Panc1 (cell line): Measurements from ENCODE around the gene PAWR. TPM values are rescaled to one million over a fixed set of nuclear protein-coding genes. Genes with fewer than 3 reads are reported as not detected.

ENCODE experiments used
- ATAC-seq: fragments of 200-7000 bp; cut with Tn5 transposase; 2 replicates; pipeline ENCODE4 v1.9.1; 2020; ENCODE audit warnings: mild to moderate bottlenecking, moderate library complexity
- BruUV-seq: library from RNA; stranded (reverse); fragments of 400-500 nt; replicated peaks from 2 replicates; lab custom pipeline; 2021; lab: Mats Ljungman, UMichigan
- CTCF ChIA-PET: fragments of 300-600 bp; sonication (Branson Sonifier 250); formaldehyde crosslinking; loops from one replicate; lab custom pipeline; 2022; ENCODE audit warnings: antibody characterized with exemption; lab: Charles Lee
- POLR2A ChIA-PET: fragments of 300-600 bp; sonication (Branson Sonifier 250); formaldehyde crosslinking; loops from one replicate; lab custom pipeline; 2022; ENCODE audit warnings: antibody characterized with exemption; lab: Charles Lee
- DNase-seq: peaks from one replicate; pipeline ENCODE4 v3.0.0-alpha.2; 2010; ENCODE audit warnings: low read depth, low spot score
- H3K27ac ChIP-seq: 2 replicates; pipeline ENCODE4 v1.5.1; 2011; ENCODE audit warnings: mild to moderate bottlenecking, low read length, inconsistent platforms
- H3K27me3 ChIP-seq: fragments of 200-500 bp; sonication (Bioruptor generic); 2 replicates; pipeline ENCODE4 v1.6.0; 2014; ENCODE audit warnings: low read length, inconsistent platforms; ENCODE audit not compliant: control insufficient read depth, insufficient read depth
- H3K36me3 ChIP-seq: fragments of 200-500 bp; sonication (Bioruptor generic); 2 replicates; pipeline ENCODE4 v1.5.1; 2014; ENCODE audit warnings: inconsistent platforms, mild to moderate bottlenecking, low read length, moderate library complexity; ENCODE audit not compliant: control insufficient read depth, insufficient read depth
- H3K4me1 ChIP-seq: 2 replicates; pipeline ENCODE4 v1.5.1; 2011; ENCODE audit warnings: inconsistent platforms, mild to moderate bottlenecking, low read length, moderate library complexity; ENCODE audit not compliant: control insufficient read depth, insufficient read depth
- H3K4me3 ChIP-seq, 2 experiments: 2 replicates each; pipeline ENCODE4 v1.5.1; 2011 to 2012; ENCODE audit warnings: low read depth in 2 of 2, low read length in 2 of 2, mild to moderate bottlenecking in 2 of 2, inconsistent platforms in 1 of 2, moderate library complexity in 1 of 2
- H3K9me3 ChIP-seq: fragments of 200-500 bp; sonication (Bioruptor generic); 2 replicates; pipeline ENCODE4 v1.5.1; 2014; ENCODE audit warnings: low read depth, mild to moderate bottlenecking, inconsistent platforms, low read length, moderate library complexity; ENCODE audit not compliant: control insufficient read depth, insufficient read depth
- POLR2AphosphoS5 ChIP-seq: IDR thresholded peaks from 2 replicates; pipeline ENCODE4 v1.6.1; 2012; ENCODE audit warnings: mild to moderate bottlenecking, low read depth, low read length, moderate library complexity
- SIN3A ChIP-seq: IDR thresholded peaks from 2 replicates; pipeline ENCODE4 v1.6.1; 2012; ENCODE audit warnings: low read depth, mild to moderate bottlenecking, low read length, moderate library complexity, borderline replicate concordance; ENCODE audit not compliant: insufficient read depth
- TCF7L2 ChIP-seq: IDR thresholded peaks from 2 replicates; pipeline ENCODE4 v1.6.1; 2011; ENCODE audit warnings: mild to moderate bottlenecking, low read depth, low read length, inconsistent platforms
- in situ Hi-C: cut with HindIII; loops from 2 replicates; pipeline ENCODE4 v1.10.0; 2016; ENCODE audit warnings: low sequenced_read_pairs, low pct_unique_long_range_greater_than_20kb
- intact Hi-C: fragments of 100-400 bp; cut with micrococcal nuclease; formaldehyde crosslinking; loops from one replicate; pipeline ENCODE4 v1.10.0; 2022; ENCODE audit not compliant: unreplicated experiment
- total RNA-seq: library from RNA; stranded (reverse); gene quantifications from one replicate; pipeline ENCODE4 v1.2.1, GENCODE V29; 2021; ENCODE audit not compliant: unreplicated experiment
- TF ChIP-seq, protein P1 (sequence below): fragments of 450-650 bp; IDR thresholded peaks from 2 replicates; pipeline ENCODE4 v1.5.1; 2017; ENCODE audit warnings: mild to moderate bottlenecking
- TF ChIP-seq, protein P2 (sequence below), 2 experiments: IDR thresholded peaks; 2 replicates each; pipeline ENCODE4 v1.6.1; 2011 to 2012; ENCODE audit warnings: low read depth in 2 of 2, control low read depth in 1 of 2, low read length in 1 of 2, mild to moderate bottlenecking in 1 of 2, moderate library complexity in 1 of 2; ENCODE audit not compliant: insufficient read depth in 1 of 2

Gene PAWR
- total RNA-seq, 1 experiment from 2014 or later = 142 TPM

DNA sequence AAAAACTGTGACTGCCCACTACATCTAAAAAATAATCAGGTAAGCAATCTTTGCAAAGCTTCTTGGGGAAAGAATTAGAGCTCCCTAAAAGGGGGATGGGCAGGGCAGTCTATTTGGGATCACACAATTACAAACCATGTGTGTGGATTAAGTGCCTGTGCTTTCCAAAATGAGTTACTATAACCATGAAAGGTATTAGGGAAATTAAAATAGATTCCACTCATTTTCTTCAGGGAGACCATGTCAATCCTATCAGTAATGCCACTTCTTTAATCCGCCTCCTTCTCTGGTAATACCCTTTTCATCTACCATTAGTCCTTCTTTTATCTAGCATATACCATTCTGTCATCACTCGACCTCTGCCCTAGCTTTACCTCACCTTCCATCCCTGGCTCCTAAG, 53.7 kb downstream of the PAWR start:
- Histone ChIP-seq H3K9me3 (no peaks in the 10 kb centered on the region), H3K4me3 (no peak overlapping the region), H3K27ac (no peak overlapping the region), H3K36me3 (no peaks in the 10 kb centered on the region; the same call in 1 of the 2 replicates), H3K4me1 (peaks cover 43% of the 10 kb centered on the region; the same call in 1 of the 2 replicates), H3K27me3 (no peaks in the 10 kb centered on the region)
- BruUV-seq = no TSS peak
- ChIA-PET CTCF (no interaction called here), POLR2A (no interaction called here)
- ATAC-seq (no peak), DNase-seq (no peak)
- intact Hi-C loops (no loop called here), in situ Hi-C loops (no loop called here)
- TF ChIP-seq SIN3A (no peak), TCF7L2 (no peak), POLR2AphosphoS5 (no peak)
- TF ChIP-seq, protein P1, sequence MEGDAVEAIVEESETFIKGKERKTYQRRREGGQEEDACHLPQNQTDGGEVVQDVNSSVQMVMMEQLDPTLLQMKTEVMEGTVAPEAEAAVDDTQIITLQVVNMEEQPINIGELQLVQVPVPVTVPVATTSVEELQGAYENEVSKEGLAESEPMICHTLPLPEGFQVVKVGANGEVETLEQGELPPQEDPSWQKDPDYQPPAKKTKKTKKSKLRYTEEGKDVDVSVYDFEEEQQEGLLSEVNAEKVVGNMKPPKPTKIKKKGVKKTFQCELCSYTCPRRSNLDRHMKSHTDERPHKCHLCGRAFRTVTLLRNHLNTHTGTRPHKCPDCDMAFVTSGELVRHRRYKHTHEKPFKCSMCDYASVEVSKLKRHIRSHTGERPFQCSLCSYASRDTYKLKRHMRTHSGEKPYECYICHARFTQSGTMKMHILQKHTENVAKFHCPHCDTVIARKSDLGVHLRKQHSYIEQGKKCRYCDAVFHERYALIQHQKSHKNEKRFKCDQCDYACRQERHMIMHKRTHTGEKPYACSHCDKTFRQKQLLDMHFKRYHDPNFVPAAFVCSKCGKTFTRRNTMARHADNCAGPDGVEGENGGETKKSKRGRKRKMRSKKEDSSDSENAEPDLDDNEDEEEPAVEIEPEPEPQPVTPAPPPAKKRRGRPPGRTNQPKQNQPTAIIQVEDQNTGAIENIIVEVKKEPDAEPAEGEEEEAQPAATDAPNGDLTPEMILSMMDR = no peak
- TF ChIP-seq, protein P2, sequence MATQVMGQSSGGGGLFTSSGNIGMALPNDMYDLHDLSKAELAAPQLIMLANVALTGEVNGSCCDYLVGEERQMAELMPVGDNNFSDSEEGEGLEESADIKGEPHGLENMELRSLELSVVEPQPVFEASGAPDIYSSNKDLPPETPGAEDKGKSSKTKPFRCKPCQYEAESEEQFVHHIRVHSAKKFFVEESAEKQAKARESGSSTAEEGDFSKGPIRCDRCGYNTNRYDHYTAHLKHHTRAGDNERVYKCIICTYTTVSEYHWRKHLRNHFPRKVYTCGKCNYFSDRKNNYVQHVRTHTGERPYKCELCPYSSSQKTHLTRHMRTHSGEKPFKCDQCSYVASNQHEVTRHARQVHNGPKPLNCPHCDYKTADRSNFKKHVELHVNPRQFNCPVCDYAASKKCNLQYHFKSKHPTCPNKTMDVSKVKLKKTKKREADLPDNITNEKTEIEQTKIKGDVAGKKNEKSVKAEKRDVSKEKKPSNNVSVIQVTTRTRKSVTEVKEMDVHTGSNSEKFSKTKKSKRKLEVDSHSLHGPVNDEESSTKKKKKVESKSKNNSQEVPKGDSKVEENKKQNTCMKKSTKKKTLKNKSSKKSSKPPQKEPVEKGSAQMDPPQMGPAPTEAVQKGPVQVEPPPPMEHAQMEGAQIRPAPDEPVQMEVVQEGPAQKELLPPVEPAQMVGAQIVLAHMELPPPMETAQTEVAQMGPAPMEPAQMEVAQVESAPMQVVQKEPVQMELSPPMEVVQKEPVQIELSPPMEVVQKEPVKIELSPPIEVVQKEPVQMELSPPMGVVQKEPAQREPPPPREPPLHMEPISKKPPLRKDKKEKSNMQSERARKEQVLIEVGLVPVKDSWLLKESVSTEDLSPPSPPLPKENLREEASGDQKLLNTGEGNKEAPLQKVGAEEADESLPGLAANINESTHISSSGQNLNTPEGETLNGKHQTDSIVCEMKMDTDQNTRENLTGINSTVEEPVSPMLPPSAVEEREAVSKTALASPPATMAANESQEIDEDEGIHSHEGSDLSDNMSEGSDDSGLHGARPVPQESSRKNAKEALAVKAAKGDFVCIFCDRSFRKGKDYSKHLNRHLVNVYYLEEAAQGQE (IDR thresholded peaks at IDR 0.05; ENCODE audit: insufficient read depth in 1 of 2, low read depth in 2 of 2, low read length in 1 of 2) = no peak

DNA sequence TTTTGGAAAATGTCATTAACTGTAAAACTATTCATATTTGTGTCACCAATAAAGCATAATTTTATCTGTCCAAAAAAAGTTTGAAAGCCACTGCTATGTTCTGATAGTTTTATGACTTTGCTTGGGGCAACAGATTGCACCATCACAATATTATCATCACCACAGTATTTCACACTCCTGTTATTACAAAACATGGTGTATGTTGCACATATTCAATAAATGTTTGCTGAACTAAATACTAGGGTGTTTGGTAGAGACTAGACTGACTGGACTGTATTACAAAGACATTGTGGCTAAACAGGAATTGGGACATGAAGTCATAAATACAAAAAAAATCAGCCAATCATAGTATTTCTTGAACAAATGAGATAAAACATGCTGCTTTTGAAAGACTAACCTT, 55.1 kb downstream of the PAWR start:
- peaks cover 43% of the 10 kb centered on the region; the same call in 1 of the 2 replicates for H3K4me1 ChIP-seq
- POLR2A ChIA-PET = no interaction called here
- CTCF ChIA-PET = no interaction called here
- BruUV-seq = no TSS peak
- no peaks in the 10 kb centered on the region for H3K9me3 ChIP-seq
- no peak overlapping the region; the same call in 1 of the 2 replicates for H3K27ac ChIP-seq
- DNase-seq (no peak), ATAC-seq (no peak)
- no peaks in the 10 kb centered on the region; the same call in 1 of the 2 replicates for H3K36me3 ChIP-seq
- H3K4me3 ChIP-seq = no peak overlapping the region
- in situ Hi-C loops = no loop called here
- TF ChIP-seq POLR2AphosphoS5 (no peak), TCF7L2 (no peak), SIN3A (no peak)
- TF ChIP-seq, protein P2 (IDR thresholded peaks at IDR 0.05; ENCODE audit: insufficient read depth in 1 of 2, low read depth in 2 of 2, low read length in 1 of 2) = no peak
- TF ChIP-seq, protein P1 = no peak
- intact Hi-C loops = no loop called here
- no peaks in the 10 kb centered on the region for H3K27me3 ChIP-seq
